H1 (cell line): ENCODE results near the gene TBP. TPM values are rescaled to one million over a fixed set of nuclear protein-coding genes. Genes with fewer than 3 reads are reported as not detected.

Experiments
- CTCF ChIA-PET: fragments of 300-600 bp; sonication (Branson Sonifier 250); formaldehyde crosslinking; loops from one replicate; lab custom pipeline; 2021; ENCODE audit not compliant: partially characterized antibody; lab: Charles Lee
- POLR2A ChIA-PET: fragments of 300-600 bp; sonication (Branson Sonifier 250); formaldehyde crosslinking; loops from one replicate; lab custom pipeline; 2021; ENCODE audit warnings: inconsistent platforms; ENCODE audit not compliant: partially characterized antibody; lab: Charles Lee
- DNase-seq, 2 experiments: peaks; one replicate each; pipeline versions ENCODE4 v3.0.0 to v3.0.0-alpha.2; 2010 to 2022; ENCODE audit warnings: low spot score in 2 of 2, low read depth in 1 of 2, mixed read lengths in 1 of 2
- FAIRE-seq: peaks from 2 replicates; lab custom pipeline; 2011; peaks lifted over from hg19 to GRCh38; lab: Jason Lieb, UNC
- H2AFZ ChIP-seq: 2 replicates; pipeline ENCODE4 v1.8.1; 2012; ENCODE audit warnings: low read length, inconsistent platforms
- H2AK5ac ChIP-seq: 2 replicates; pipeline ENCODE4 v1.6.1; 2013; ENCODE audit warnings: low read depth, low read length
- H2BK120ac ChIP-seq: replicated peaks from 2 replicates; pipeline ENCODE3; 2013; ENCODE audit warnings: low read depth, low read length, inconsistent platforms
- H2BK12ac ChIP-seq: 2 replicates; pipeline ENCODE4 v1.6.1; 2013; ENCODE audit warnings: low read depth, low read length
- H2BK15ac ChIP-seq: 2 replicates; pipeline ENCODE4 v1.6.1; 2013; ENCODE audit warnings: low read length
- H2BK20ac ChIP-seq: 2 replicates; pipeline ENCODE4 v1.6.1; 2013; ENCODE audit warnings: low read length
- H2BK5ac ChIP-seq: 2 replicates; pipeline ENCODE4 v1.6.1; 2013; ENCODE audit warnings: low read depth, low read length
- H3K14ac ChIP-seq: 2 replicates; pipeline ENCODE4 v1.6.1; 2013; ENCODE audit warnings: inconsistent platforms; ENCODE audit not compliant: insufficient read length
- H3K18ac ChIP-seq: 2 replicates; pipeline ENCODE4 v1.6.1; 2013; ENCODE audit warnings: low read length; ENCODE audit errors: extremely low read depth
- H3K23ac ChIP-seq: 2 replicates; pipeline ENCODE4 v1.6.1; 2013; ENCODE audit warnings: inconsistent platforms; ENCODE audit not compliant: insufficient read length
- H3K23me2 ChIP-seq: 2 replicates; pipeline ENCODE4 v1.6.1; 2013; ENCODE audit warnings: low read depth, low read length
- H3K27ac ChIP-seq: 2 replicates; pipeline ENCODE4 v1.6.1; 2011; ENCODE audit warnings: low read depth, low read length, inconsistent platforms
- H3K27me3 ChIP-seq, 4 experiments: replicated peaks in 1 of 4; 1 replicate in 1 of 4; 2 replicates in 3 of 4; pipeline versions ENCODE4 v1.6.1 to v1.8.1; 2011 to 2013; ENCODE audit warnings: low read length in 3 of 4, mild to moderate bottlenecking in 3 of 4, inconsistent platforms in 2 of 4, mixed read lengths in 2 of 4, moderate library complexity in 1 of 4; ENCODE audit not compliant: control insufficient read depth in 3 of 4, insufficient read depth in 3 of 4; ENCODE audit errors: extremely low read depth in 1 of 4
- H3K36me3 ChIP-seq, 4 experiments: 2 replicates each; pipeline versions ENCODE4 v1.6.1 to v1.8.1; 2011 to 2013; ENCODE audit warnings: mild to moderate bottlenecking in 4 of 4, low read length in 3 of 4, moderate library complexity in 2 of 4, control low read depth in 1 of 4, inconsistent platforms in 1 of 4; ENCODE audit not compliant: insufficient read depth in 4 of 4, control insufficient read depth in 2 of 4
- H3K4ac ChIP-seq: replicated peaks from 2 replicates; pipeline ENCODE3; 2013; ENCODE audit warnings: low read length, low read depth, mixed read lengths, inconsistent platforms; ENCODE audit not compliant: insufficient read length
- H3K4me1 ChIP-seq, 4 experiments: replicated peaks in 1 of 4; 1 replicate in 1 of 4; 2 replicates in 3 of 4; pipeline versions ENCODE4 v1.6.1 to v1.8.1; 2011 to 2013; ENCODE audit warnings: low read length in 3 of 4, inconsistent platforms in 2 of 4, mixed read lengths in 1 of 4; ENCODE audit not compliant: insufficient read depth in 4 of 4, control insufficient read depth in 3 of 4
- H3K4me2 ChIP-seq, 2 experiments: 2 replicates each; pipeline versions ENCODE4 v1.6.1 to v1.8.1; 2011 to 2013; ENCODE audit warnings: low read depth in 2 of 2, low read length in 2 of 2, control low read depth in 1 of 2, inconsistent platforms in 1 of 2, mild to moderate bottlenecking in 1 of 2; ENCODE audit not compliant: insufficient read depth in 1 of 2
- H3K4me3 ChIP-seq, 4 experiments: fragments of 200-600, 300-600 bp in 1 of 4; sonication (generic), shearing (Covaris generic), sonication (Bioruptor Twin) in 1 of 4; 2 replicates each; pipeline versions ENCODE4 v1.5.1 to v1.8.1; 2011 to 2016; ENCODE audit warnings: low read length in 4 of 4, low read depth in 3 of 4, control low read depth in 2 of 4, inconsistent platforms in 2 of 4, mild to moderate bottlenecking in 2 of 4, mixed read lengths in 1 of 4, moderate library complexity in 1 of 4; ENCODE audit not compliant: insufficient read depth in 2 of 4; ENCODE audit errors: extremely low read depth in 1 of 4
- H3K56ac ChIP-seq: replicated peaks from 2 replicates; pipeline ENCODE3; 2013; ENCODE audit warnings: low read depth, mild to moderate bottlenecking, mixed read lengths, low read length, inconsistent platforms; ENCODE audit not compliant: insufficient read length
- H3K79me1 ChIP-seq: 2 replicates; pipeline ENCODE4 v1.6.1; 2013; ENCODE audit warnings: low read depth, low read length, control low read depth
- H3K79me2 ChIP-seq, 2 experiments: 2 replicates each; pipeline versions ENCODE4 v1.6.1 to v1.8.1; 2012 to 2013; ENCODE audit warnings: low read length in 2 of 2, mild to moderate bottlenecking in 2 of 2, inconsistent platforms in 1 of 2; ENCODE audit not compliant: insufficient read depth in 2 of 2, control insufficient read depth in 1 of 2
- H3K9ac ChIP-seq, 4 experiments: replicated peaks in 1 of 4; 1 replicate in 1 of 4; 2 replicates in 3 of 4; pipeline versions ENCODE4 v1.6.1 to v1.8.1; 2011 to 2013; ENCODE audit warnings: low read depth in 3 of 4, low read length in 3 of 4, control low read depth in 2 of 4, mild to moderate bottlenecking in 2 of 4, moderate library complexity in 2 of 4, inconsistent platforms in 1 of 4; ENCODE audit errors: extremely low read depth in 1 of 4
- H3K9me3 ChIP-seq, 2 experiments: 2 replicates each; pipeline versions ENCODE4 v1.6.1 to v1.8.1; 2012 to 2013; ENCODE audit warnings: mild to moderate bottlenecking in 2 of 2, moderate library complexity in 2 of 2, control low read depth in 1 of 2, inconsistent platforms in 1 of 2, low read depth in 1 of 2, low read length in 1 of 2, mixed read lengths in 1 of 2; ENCODE audit not compliant: insufficient read depth in 2 of 2
- H4K20me1 ChIP-seq, 2 experiments: replicated peaks in 1 of 2; 2 replicates each; pipeline versions ENCODE3 to v1.8.1; 2011 to 2013; ENCODE audit warnings: inconsistent platforms in 2 of 2, low read length in 2 of 2, mild to moderate bottlenecking in 1 of 2; ENCODE audit not compliant: insufficient read depth in 2 of 2, control insufficient read depth in 1 of 2
- H4K5ac ChIP-seq: 2 replicates; pipeline ENCODE4 v1.6.1; 2013; ENCODE audit warnings: low read length, low read depth, mixed read lengths, inconsistent platforms; ENCODE audit not compliant: insufficient read length
- H4K8ac ChIP-seq: 2 replicates; pipeline ENCODE4 v1.8.0; 2013; ENCODE audit warnings: mild to moderate bottlenecking, moderate library complexity, low read length, inconsistent platforms; ENCODE audit not compliant: insufficient read depth; ENCODE audit errors: extremely low read depth
- H4K91ac ChIP-seq: replicated peaks from 2 replicates; pipeline ENCODE3; 2013; ENCODE audit warnings: low read length, mixed read lengths, inconsistent platforms; ENCODE audit not compliant: insufficient read length
- CTBP2 ChIP-seq: IDR thresholded peaks from 2 replicates; pipeline ENCODE4 v1.7.0; 2011; ENCODE audit warnings: borderline replicate concordance, mild to moderate bottlenecking, moderate library complexity, mixed read lengths, low read length; ENCODE audit not compliant: insufficient read depth, insufficient read length
- POLR2AphosphoS5 ChIP-seq: IDR thresholded peaks from 2 replicates; pipeline ENCODE4 v1.6.1; 2011; ENCODE audit warnings: low read depth, low read length
- ZNF274 ChIP-seq: IDR thresholded peaks from 2 replicates; pipeline ENCODE4 v1.7.0; 2012; ENCODE audit warnings: low read length, borderline replicate concordance; ENCODE audit errors: extremely low read depth
- WGBS, 2 experiments: shearing (Covaris generic) in 1 of 2; methylation state at CpG; one replicate each; pipeline versions ENCODE4 v1.1.6 to v1.1.7; 2013 to 2015; ENCODE audit warnings: low lambda C conversion rate in 2 of 2, mixed read lengths in 2 of 2, inconsistent platforms in 1 of 2, low coverage in 1 of 2, missing lambda C conversion rate in 1 of 2; ENCODE audit not compliant: insufficient replicate concordance in 2 of 2, insufficient coverage in 1 of 2, insufficient read length in 1 of 2; ENCODE audit errors: extremely low coverage in 1 of 2, missing lambda C conversion rate in 1 of 2; 5-methylcytosine and 5-hydroxymethylcytosine counted together
- polyA plus RNA-seq, 7 experiments: library from polyadenylated mRNA; depleted of rRNA in 3 of 7; stranded (reverse) in 5 of 7; unstranded in 2 of 7; fragments of >200 nt in 5 of 7; fragments of 200-250 nt in 2 of 7; gene quantifications; 1 replicate in 5 of 7; 2 replicates in 1 of 7; 4 replicates in 1 of 7; pipeline versions ENCODE4 v1.2.1 to v1.2.3, GENCODE V29; 2011 to 2013; ENCODE audit warnings: missing spikeins in 2 of 7, mixed read lengths in 2 of 7
- total RNA-seq: library from RNA; stranded (reverse); fragmentation: NEBNext Ultra II Directional; extraction: Animal tissue kit (Norgen Biotek cat#: 25700); gene quantifications from 2 replicates; pipeline ENCODE4 v1.2.1, GENCODE V29; 2021

Gene TBP
- total and polyA plus RNA-seq, 2 of the 8 experiments (the other 6 are each of a cell fraction or from before 2014, with no cell fraction given): 17.2 to 20.9 TPM

- H2BK15ac ChIP-seq: no peak overlapping the region
- no peak overlapping the region for H3K9ac ChIP-seq
- no peak overlapping the region for H2AFZ ChIP-seq
- no peak overlapping the region for H3K23ac ChIP-seq
- FAIRE-seq (no peak), DNase-seq (no peak)
- CTCF ChIA-PET: interaction anchor here (1.2 to 1.5 kb wide), 2 partner anchors 13 to 15 kb away, joined by 3 to 4 read pairs; no protein-coding TSS in a partner anchor
- H2AK5ac ChIP-seq: no peak overlapping the region
- H3K23me2 ChIP-seq: no peaks in the 10 kb centered on the region
- no peak overlapping the region for H3K18ac ChIP-seq
- H3K4me2 ChIP-seq: no peak overlapping the region
- no peak overlapping the region for H3K27ac ChIP-seq
- no peak overlapping the region for H2BK12ac ChIP-seq
- no peak overlapping the region for H2BK120ac ChIP-seq
- H3K79me1 ChIP-seq: no peaks in the 10 kb centered on the region
- H3K9me3 ChIP-seq: no peaks in the 10 kb centered on the region
- H3K14ac ChIP-seq: no peak overlapping the region
- no peak overlapping the region for H3K4ac ChIP-seq
- no peaks in the 10 kb centered on the region for H3K27me3 ChIP-seq
- H2BK20ac ChIP-seq: no peak overlapping the region
- no peaks in the 10 kb centered on the region for H3K79me2 ChIP-seq
- H4K91ac ChIP-seq: no peak overlapping the region
- no peak overlapping the region for H3K56ac ChIP-seq
- no peak overlapping the region for H4K8ac ChIP-seq
- peaks cover 0 to 3% of the 10 kb centered on the region in 2 experiments for H4K20me1 ChIP-seq
- no peak overlapping the region for H2BK5ac ChIP-seq
- no peak overlapping the region for H4K5ac ChIP-seq
- POLR2A ChIA-PET: interaction anchor here (1.0 to 2.8 kb wide), 3 partner anchors 8 to 11 kb away, joined by 3 to 15 read pairs (median 4); partner anchors contain the start of gene PDCD2
- H3K36me3 ChIP-seq: peaks cover 2 to 70% (median 30%) of the 10 kb centered on the region in 4 experiments; a peak in 7 of 8 replicates
- 92% methylated on average over 2 of the region's 2 CpGs; no CpG with 5 or more reads in 1 of the 2 experiments for WGBS, 2 experiments
- H3K4me3 ChIP-seq: no peak overlapping the region
- no peaks in the 10 kb centered on the region for H3K4me1 ChIP-seq
- TF ChIP-seq POLR2AphosphoS5 (no peak), CTBP2 (no peak), ZNF274 (no peak)
Observed at GRCh38 chr6:170572704-170573466, 18.7 kb downstream of the TBP start.
